GM19452 (cell line): ENCODE measurements around the gene MAP4K4.

Source experiments
- ATAC-seq: cut with Tn5 transposase; IDR thresholded peaks from one replicate; pipeline ENCODE4 v1.9.1; 2021; ENCODE audit not compliant: unreplicated experiment

Gene MAP4K4

DNA sequence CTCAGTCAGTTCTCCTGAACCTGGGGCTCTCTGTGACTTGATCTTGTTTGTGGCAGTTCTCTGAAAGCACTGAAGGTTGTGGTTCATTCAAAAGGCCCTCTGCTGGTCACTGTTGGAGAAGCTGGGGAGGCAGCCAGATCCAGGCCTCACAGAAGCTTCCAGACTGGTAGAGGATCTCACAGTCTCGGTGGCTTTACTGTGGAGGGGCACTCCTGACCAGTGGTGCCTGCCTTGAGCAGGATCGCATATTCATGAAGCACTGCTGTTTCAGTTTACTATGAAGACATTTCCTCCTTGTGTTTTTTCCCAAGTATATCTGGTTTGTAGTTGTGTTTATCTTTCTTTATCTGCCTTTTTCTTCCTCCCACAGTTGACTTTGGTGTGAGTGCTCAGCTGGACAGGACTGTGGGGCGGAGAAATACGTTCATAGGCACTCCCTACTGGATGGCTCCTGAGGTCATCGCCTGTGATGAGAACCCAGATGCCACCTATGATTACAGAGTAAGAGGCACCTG lies 133.9 kb downstream of the MAP4K4 start:
- ATAC-seq, result peak; percentile 61

DNA sequence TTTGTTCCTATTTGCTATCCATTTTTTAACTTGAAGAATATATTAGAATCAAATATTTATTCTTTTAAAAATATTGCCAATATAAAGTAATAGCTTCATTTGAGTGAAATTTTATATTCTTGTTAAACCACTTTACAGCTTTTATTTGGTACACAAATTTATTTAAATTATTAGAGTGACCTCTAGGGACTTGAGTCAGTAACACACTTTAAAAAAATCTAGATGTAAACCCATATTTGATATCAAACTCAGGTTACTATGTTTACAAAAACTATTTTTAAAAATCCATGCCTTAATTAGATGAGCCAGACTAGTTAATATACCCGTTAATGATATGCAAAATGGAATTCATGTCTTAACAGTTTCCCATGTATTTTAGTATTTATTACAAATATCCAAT lies 134.6 kb downstream of the MAP4K4 start:
- ATAC-seq, result no peak

DNA sequence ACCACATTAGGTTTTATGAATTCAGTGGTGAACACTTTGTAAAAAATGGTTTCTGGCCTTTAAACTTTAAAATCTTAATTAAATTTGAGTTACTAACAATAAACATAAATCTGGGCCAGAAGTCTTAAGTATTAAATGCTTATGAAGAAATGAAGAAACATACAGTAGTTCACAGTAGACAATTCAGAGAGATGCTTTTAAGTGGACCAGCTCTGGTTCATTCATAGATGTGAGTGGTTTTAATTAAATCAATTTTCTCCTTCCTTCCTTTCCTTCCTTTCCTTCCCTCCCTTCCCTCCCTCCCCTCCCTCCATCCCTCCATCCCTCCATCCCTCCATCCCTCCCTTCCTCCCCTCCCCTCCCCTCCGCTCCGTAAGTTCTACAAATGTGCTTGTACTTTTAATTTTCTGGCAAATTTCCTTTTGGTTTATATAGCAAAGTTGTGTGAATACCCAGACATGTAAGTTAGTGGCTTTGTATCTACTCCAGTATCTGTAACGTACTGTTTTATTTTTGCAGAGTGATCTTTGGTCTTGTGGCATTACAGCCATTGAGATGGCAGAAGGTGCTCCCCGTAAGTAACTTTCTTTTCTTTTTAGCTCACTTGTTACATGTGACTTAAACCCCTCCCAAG lies 136.5 kb downstream of the MAP4K4 start:
- no peak for ATAC-seq

DNA sequence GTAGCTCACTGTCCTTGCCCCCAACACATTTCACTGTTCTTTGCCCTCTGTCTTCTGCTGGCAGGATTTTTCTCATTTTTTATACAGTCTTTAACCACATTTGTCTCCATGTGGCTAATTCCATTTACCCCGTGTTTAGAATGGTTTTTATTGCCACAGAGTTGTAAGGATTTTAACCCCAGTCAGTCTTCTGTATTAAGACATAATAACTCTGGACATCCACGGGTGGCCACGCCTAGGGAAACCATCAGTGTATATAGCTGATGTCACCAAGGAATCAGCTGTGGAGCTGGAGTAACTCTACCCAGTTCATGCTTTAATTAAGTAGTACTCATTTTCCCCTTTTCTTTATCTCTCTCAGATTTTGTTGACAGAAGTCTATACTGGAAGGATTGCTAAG lies 139.8 kb downstream of the MAP4K4 start:
- ATAC-seq, result no peak

DNA sequence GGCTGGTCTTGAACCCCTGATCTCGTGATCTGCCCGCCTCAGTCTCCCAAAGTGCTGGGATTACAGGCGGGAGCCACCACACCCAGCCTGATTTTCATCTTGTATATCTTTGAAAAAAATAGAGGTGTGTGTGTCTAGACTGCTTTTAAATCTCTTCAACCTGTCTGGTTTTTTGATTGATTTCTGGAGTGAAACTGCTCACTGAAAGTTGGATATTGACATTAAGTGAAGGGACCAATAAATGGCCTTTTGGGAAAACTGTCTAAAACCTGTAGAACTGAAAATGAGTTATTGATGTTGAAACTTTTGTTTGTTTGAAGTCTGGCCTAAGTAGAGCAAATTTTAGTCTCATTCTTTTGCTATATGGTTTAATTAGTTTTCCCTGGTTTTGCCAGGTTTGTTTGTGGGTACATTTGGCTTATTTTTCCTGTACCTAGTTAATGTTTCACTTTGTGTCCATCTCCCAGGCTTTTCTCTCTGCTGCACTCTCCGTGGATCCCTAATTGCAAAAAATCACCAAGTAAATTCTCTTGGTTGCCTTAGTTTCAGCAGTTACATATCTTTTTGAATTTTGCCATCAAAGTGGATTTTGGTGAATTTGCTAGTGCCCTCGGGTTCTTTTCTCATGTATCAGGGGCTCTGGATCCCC lies 144.3 kb downstream of the MAP4K4 start:
- no peak for ATAC-seq

DNA sequence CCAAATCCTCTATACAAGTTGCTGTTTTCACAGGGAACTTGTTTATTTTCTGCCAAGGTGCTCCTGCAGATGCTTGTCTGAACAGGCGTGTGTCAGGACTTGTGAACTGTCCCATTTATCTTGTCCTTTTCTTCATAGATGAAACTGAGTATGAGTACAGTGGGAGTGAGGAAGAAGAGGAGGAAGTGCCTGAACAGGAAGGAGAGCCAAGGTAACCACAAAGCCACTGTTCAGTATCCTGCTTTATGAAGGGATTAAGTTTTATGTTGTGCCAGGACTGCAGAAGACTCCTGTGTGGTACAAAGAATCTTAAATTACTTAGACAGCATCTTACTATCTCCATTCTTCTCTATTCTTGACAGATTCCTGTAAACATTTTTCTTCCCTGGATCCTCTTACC lies 145.0 kb downstream of the MAP4K4 start:
- no peak for ATAC-seq

DNA sequence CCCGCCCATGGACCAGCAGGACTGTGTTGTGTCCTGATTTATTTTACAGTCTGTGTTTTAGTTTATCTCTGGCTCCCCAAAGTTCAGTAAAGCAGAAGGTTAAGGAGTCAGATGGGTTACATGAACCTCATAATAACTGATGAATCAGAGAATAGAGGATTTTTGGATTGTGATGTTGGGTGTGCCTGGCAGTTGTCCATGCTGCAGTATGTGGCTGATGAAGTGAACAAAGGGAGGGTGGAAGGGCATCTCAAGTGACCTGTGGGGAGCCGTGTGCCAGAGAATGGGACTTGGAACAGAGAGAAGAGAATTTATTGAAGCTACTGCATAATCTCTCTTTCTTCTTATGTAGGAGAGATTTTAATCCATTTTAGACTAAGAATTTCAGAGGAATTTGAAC lies 145.5 kb downstream of the MAP4K4 start:
- ATAC-seq, result no peak

DNA sequence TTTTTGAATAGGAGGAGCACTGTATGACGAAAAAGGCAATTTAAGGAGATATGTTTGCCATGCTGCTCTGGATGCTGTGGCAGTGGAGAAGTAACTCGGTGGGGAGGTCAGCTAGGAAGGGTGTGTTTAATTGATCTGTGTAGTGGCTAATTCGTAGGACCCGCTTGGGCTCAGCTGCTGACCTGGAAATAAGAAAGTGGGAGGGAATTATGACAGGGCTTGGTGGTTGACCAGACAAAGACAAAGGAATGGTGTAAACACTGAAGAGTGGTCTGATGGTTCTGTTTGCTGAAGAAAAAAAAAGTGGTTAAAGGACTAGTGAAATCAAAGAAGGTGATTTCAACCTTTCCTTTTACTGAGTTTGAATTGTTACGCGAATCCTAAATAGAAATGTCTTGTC lies 146.0 kb downstream of the MAP4K4 start:
- no peak for ATAC-seq

DNA sequence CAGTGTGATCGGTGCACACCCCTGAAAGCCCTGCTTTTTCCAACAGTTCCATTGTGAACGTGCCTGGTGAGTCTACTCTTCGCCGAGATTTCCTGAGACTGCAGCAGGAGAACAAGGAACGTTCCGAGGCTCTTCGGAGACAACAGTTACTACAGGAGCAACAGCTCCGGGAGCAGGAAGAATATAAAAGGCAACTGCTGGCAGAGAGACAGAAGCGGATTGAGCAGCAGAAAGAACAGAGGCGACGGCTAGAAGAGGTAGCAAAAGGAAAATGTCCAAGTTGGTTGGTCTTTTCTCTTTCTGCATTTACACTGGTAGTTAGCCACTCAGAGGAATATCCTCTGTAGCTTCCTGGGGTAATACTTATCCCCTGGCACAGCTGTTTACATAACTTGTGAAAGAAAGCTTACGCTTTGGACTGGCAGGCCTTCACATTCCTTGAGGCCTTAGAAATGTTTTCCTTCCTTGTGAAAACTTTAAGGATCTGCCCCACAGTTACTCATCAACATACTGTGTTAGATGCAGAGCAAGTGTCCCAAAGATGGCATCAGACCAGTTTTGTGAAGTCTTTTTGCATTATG lies 146.6 kb downstream of the MAP4K4 start:
- no peak for ATAC-seq

DNA sequence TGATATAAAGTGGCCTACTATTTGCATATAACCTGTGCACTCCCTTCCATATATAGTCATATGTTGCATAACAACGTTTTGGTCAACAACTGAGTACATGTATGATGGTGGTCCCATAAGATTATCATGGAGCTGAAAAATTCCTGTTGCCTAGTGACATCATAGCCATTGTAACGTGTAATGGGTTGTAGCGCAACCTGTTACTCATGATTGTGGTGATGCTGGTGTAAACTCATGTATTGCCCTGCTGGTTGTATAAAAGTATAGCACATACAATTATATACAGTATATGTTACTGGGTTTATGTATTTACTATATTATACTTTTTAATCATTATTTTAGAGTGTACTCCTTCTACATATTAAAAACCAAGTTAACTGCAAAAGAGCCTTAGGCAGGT lies 149.5 kb downstream of the MAP4K4 start:
- no peak for ATAC-seq

DNA sequence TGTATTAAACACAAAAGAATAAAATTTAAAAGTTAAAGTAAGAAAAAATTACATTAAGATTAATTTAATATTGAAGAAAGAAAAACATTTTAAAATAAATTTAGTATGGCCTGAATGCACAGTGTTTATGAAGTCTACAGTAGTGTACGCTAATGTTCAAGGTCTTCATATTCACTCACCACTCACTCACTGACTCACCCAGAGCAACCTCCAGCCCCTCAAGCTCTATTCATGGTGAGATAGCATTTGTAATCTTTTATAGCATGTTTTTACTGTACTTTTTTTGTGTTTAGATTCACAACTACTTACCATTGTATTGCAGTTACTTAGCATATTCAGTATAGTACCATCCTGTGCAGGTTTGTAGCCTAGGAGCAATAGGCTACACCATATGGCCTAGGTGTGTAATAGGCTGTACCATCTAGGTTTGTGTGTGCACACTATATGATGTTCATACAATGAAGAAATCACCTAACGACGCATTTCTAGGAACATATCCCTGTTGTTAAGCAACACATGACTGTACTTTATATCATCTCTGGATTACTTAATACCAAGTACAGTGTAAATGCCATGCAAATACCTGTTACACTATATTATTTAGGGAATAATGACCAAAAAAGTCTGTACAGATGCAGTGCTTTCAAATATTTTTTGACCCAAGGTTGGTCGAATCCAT lies 150.3 kb downstream of the MAP4K4 start:
- ATAC-seq, result no peak

DNA sequence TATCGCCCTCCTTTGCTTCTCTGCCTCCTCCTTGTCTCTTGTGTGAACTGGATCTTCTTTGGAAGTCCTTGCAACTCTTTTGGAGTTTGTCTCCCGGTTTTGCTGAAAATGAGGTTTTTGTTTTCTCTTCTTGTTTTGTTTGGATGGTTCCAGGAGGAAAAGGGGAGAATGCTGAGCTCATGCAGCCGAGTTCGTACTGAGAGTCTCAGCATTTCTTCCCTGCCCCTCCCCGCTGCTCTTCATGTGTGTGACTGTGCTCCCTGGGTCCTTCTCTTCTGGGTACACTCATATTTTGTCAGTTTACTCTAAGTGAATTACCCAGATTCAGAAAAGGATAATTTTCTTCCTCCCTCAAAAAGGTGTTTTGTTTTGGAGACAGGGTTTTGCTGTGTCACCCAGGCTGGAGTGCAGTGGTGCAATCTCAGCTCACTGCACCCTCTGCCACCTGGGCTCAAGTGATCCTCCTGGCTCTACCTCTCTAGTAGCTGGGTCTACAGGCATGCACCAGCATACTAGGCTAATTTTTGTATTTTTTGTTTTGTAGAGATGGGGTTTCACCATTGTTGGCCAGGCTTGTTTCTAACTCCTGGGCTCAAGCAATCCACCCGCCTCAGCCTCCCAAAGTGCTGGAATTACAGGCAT lies 151.4 kb downstream of the MAP4K4 start:
- no peak for ATAC-seq

DNA sequence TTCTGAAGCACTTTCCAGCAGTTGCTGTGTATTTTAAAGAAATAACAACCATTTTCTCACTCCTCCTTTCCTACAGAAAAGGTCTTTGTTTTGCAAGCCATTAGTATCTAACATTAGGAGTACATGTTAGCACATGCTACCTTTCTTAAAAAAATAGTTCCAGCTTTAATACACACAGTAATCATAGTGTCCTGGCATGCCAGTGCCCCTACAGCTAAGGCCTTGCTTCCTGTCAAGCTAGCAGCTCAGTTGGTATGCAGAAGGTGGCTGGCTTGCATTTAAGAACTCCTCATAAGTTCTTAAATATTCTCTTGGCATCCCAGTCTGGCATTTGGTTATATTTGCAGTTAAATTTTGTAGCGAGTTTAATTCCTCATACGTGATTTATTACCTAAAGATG lies 152.9 kb downstream of the MAP4K4 start:
- ATAC-seq, result no peak

DNA sequence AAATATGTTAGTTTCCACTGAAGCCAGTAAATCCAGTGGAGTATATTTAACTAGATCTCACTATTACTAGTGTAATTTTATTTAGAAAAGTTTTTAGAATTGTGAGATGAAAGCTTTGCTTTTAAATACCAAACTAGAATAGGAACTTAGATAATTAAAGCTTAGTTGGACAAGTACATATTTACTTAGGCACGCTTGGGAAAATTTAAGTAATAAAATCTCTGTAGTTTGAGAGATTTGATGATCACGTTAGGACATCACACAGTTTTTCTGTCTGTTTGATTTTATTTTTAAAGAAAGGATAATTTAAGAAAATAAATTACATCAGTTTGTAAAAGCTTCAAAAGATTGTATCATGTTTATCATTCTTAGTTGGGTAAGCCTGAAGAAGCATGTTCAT lies 153.5 kb downstream of the MAP4K4 start:
- ATAC-seq, result no peak

DNA sequence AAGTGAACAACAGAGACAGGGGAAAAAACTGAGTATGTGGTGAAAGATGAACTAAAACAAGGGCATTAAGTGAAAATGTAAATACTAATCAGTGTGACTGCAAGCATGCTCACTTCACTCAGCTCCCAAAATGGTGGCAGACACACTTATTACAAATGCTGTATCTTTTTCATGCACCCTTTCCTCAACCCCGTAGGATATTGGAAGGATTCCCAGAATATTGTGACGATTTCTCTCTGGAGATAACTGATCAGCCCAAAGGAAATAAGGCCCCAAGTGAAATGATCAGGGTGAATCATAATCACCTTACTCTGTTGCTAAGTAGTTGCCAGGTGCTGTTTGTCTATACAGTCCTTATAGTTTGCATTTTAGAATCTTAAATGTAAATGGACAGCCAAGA lies 155.3 kb downstream of the MAP4K4 start:
- ATAC-seq, result no peak

DNA sequence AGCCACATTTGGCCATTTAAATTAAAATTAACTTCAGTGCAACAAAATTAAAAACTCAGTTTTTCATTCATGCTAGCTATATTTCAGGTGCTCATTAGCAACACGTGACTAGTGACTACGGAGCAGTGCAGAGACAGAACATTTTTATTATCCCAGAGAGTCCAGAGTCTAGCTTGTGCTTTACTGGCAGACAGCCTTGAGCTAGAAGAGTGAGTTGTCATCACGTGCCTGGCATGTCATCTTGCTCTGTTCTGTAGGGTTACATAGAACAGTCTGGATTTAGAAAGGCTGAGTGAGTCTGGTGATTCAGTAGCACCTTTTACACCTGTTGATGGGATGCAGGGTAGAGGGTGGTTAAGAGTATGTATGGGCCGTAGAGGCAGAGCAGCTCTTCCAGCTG lies 157.4 kb downstream of the MAP4K4 start:
- ATAC-seq, result no peak

DNA sequence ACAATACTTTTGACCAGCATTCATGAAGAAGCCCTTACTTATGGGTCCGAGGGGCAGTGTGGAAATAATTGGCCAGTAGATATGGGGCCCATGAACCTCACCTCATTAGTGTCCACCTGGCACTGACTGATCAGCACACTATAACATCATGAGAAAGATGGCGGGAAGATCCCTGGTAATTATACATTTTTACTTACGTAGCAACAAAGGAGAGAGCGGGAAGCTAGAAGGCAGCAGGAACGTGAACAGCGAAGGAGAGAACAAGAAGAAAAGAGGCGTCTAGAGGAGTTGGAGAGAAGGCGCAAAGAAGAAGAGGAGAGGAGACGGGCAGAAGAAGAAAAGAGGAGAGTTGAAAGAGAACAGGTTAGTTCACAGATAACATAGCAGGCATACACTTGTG lies 158.3 kb downstream of the MAP4K4 start:
- no peak for ATAC-seq

DNA sequence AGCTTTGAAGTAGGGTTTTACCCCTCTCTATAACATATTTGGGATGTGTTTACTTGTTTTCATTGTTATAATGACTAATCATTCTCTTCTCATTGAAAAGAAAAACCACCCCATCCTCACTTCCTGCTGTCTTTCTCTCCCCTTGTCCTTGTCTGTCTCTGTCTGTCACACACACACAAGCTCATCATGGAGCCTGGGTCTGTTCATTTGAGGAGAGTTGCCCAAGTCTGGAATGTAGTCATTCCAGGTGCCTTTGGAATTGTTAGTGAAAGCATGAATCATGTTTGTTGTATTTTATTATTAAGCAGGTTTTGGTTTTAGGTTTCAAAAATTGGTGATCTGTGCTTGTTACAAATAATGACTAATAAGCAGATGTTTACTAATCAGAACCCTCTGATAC lies 160.7 kb downstream of the MAP4K4 start:
- ATAC-seq, result no peak

DNA sequence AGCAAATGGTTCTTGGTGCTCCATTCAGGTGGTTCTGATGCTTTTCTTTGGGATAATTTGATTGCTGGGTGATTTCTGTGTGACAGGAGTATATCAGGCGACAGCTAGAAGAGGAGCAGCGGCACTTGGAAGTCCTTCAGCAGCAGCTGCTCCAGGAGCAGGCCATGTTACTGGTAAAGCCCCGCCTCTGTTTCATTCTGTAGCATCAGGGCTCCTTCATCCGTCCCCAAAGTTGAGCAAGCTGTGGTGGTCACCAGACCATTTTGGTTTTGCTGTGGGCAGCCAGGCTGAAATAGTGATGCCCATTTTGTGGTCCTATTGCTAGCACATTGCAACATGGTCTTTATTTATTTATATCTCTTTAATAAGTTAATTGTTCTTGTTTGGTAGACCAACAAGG lies 161.4 kb downstream of the MAP4K4 start:
- no peak for ATAC-seq

DNA sequence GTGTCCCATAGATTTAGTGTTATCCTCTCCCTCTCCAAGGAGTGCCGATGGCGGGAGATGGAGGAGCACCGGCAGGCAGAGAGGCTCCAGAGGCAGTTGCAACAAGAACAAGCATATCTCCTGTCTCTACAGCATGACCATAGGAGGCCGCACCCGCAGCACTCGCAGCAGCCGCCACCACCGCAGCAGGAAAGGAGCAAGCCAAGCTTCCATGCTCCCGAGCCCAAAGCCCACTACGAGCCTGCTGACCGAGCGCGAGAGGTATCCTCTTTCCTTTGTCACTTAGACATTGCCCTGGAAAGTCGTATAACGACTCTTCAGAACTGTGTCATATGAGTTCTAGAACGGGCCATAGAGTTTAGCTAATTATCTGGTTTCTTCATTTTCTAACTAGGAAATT lies 162.1 kb downstream of the MAP4K4 start:
- no peak for ATAC-seq

DNA sequence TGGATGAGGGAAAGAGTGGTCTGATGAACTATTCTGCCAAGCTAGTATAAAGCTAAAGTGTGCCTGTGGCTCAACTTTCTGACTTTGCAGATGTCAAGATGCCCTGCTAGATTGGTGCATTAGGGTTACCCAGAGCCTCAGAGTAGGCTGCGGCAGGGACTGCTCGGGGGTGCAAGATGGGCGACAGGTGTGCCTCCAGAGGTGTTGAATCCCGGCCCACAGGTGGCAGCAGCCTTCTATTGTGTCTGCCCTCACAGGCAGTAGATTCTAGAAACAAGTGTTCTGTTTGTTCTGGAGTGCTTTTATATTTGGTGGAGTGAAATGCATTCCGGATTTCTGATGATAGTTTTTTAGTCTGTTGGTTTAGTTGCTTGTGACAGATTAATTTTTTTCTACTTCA lies 162.7 kb downstream of the MAP4K4 start:
- ATAC-seq, result no peak

DNA sequence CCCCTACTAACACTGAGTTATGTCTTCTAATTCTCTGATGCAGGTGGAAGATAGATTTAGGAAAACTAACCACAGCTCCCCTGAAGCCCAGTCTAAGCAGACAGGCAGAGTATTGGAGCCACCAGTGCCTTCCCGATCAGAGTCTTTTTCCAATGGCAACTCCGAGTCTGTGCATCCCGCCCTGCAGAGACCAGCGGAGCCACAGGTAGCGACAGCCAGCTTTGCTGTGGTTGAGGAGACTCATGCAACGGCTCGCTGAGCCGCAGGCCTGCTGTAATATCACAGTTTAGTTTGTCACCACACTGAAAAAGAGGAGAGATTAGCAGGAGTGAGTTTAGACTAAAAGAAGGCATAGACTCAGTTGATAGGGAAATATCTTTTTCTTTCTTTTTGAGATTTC lies 163.3 kb downstream of the MAP4K4 start:
- ATAC-seq, result no peak
